ENCODE measurements around the gene PPP6R3. TPM values are rescaled to one million over a fixed set of nuclear protein-coding genes. Genes with fewer than 3 reads are reported as not detected.
"Not testable (repeated sequence)": the region's sequence is repeated elsewhere in the genome, so short reads cannot be mapped to it uniquely, and the experiment has no call there.

PPP6R3 gene
- total RNA-seq, 1 experiment from 2014 or later: 129 TPM

- CTCF ChIA-PET: no interaction called here
- Histone ChIP-seq H3K4me3 (no peak overlapping the region), H3K4me1 (replicated peaks; ENCODE audit: insufficient read depth) (0 out of 2 replicates have a peak, but pooled peaks cover 7% of the 10 kb centered on the region), H3F3A (ENCODE audit: insufficient read depth, low read depth) (no peaks in the 10 kb centered on the region; the same call in 1 of the 2 replicates), H3K79me2 (ENCODE audit: low read depth) (no peaks in the 10 kb centered on the region), H3K9me2 (ENCODE audit: insufficient read depth) (no peaks in the 10 kb centered on the region), H3K27me3 (ENCODE audit: insufficient read depth, low read depth) (no peaks in the 10 kb centered on the region), H3K27ac (no peak overlapping the region), H3K4me2 (no peak overlapping the region), H3K9me3 (ENCODE audit: insufficient read depth, low read depth) (peaks cover 10% of the 10 kb centered on the region; the same call in 1 of the 2 replicates), H2AFZ (no peak overlapping the region), H3K36me3 (ENCODE audit: low read depth) (peaks cover 10% of the 10 kb centered on the region), H4K20me1 (ENCODE audit: insufficient read depth) (no peaks in the 10 kb centered on the region)
- intact Hi-C loops (cut with micrococcal nuclease; ENCODE audit: unreplicated experiment): no loop called here
- no peak for TF ChIP-seq EZH2 (IDR thresholded peaks at IDR 0.05; ENCODE audit: low read depth)
- TF ChIP-seq CTCF (conservative IDR thresholded peaks at IDR 0.05): no peak
- DNase-seq: no peak
- POLR2A ChIA-PET (ENCODE audit: unreplicated experiment): interaction anchor here (0.6 kb wide), 1 partner anchor 628 kb away, joined by 4 read pairs; no protein-coding TSS in a partner anchor
- no TSS peak for BruUV-seq (replicated peaks)
These were observed 27.0 kb upstream of the PPP6R3 start for GRCh38 chr11:68433541-68433940.

- intact Hi-C loops (cut with micrococcal nuclease; ENCODE audit: unreplicated experiment); H3K4me3 ChIP-seq; BruUV-seq (replicated peaks); H3K4me2 ChIP-seq; H3K27me3 ChIP-seq (ENCODE audit: insufficient read depth, low read depth); H3K79me2 ChIP-seq (ENCODE audit: low read depth); H3K36me3 ChIP-seq (ENCODE audit: low read depth); H3K4me1 ChIP-seq (replicated peaks; ENCODE audit: insufficient read depth); DNase-seq; H2AFZ ChIP-seq; H3K27ac ChIP-seq; H3K9me2 ChIP-seq (ENCODE audit: insufficient read depth); CTCF ChIA-PET; H3K9me3 ChIP-seq (ENCODE audit: insufficient read depth, low read depth); H4K20me1 ChIP-seq (ENCODE audit: insufficient read depth); H3F3A ChIP-seq (ENCODE audit: insufficient read depth, low read depth): not testable (repeated sequence)
- POLR2A ChIA-PET (ENCODE audit: unreplicated experiment): interaction anchor here (0.6 kb wide), 1 partner anchor 629 kb away, joined by 4 read pairs; no protein-coding TSS in a partner anchor
These were observed 26.4 kb upstream of the PPP6R3 start for GRCh38 chr11:68434159-68434558.

- CTCF ChIA-PET: no interaction called here
- intact Hi-C loops (cut with micrococcal nuclease; ENCODE audit: unreplicated experiment): no loop called here
- BruUV-seq (replicated peaks): no TSS peak
- no peak for DNase-seq
- POLR2A ChIA-PET (ENCODE audit: unreplicated experiment): no interaction called here
- Histone ChIP-seq H4K20me1 (ENCODE audit: insufficient read depth) (no peaks in the 10 kb centered on the region), H3K4me2 (no peak overlapping the region), H3K9me2 (ENCODE audit: insufficient read depth) (no peaks in the 10 kb centered on the region), H3F3A (ENCODE audit: insufficient read depth, low read depth) (no peaks in the 10 kb centered on the region), H2AFZ (no peak overlapping the region), H3K27ac (no peak overlapping the region), H3K9me3 (ENCODE audit: insufficient read depth, low read depth) (no peaks in the 10 kb centered on the region), H3K27me3 (ENCODE audit: insufficient read depth, low read depth) (no peaks in the 10 kb centered on the region), H3K4me1 (replicated peaks; ENCODE audit: insufficient read depth) (0 out of 2 replicates have a peak, but pooled peaks cover 7% of the 10 kb centered on the region), H3K79me2 (ENCODE audit: low read depth) (no peaks in the 10 kb centered on the region), H3K4me3 (no peak overlapping the region), H3K36me3 (ENCODE audit: low read depth) (peaks cover 4% of the 10 kb centered on the region; the same call in 1 of the 2 replicates)
- no peak for TF ChIP-seq CTCF (conservative IDR thresholded peaks at IDR 0.05)
- no peak for TF ChIP-seq EZH2 (IDR thresholded peaks at IDR 0.05; ENCODE audit: low read depth)
These were observed 24.2 kb upstream of the PPP6R3 start for GRCh38 chr11:68436162-68436888.
